Mononuclear cell (primary cell): ENCODE data around the gene ASB11. TPM values are rescaled to one million over a fixed set of nuclear protein-coding genes. Genes with fewer than 3 reads are reported as not detected.
"Not testable (repeated sequence)": the region's sequence is repeated elsewhere in the genome, so short reads cannot be mapped to it uniquely, and the experiment has no call there.

Experiments
- H3K27me3 ChIP-seq: 2 replicates; pipeline ENCODE4 v1.6.0; 2011; ENCODE audit warnings: low read length, control low read depth; ENCODE audit not compliant: insufficient read depth
- H3K4me1 ChIP-seq: 2 replicates; pipeline ENCODE4 v1.5.1; 2011; ENCODE audit warnings: mild to moderate bottlenecking, low read length, control low read depth; ENCODE audit not compliant: insufficient read depth
- H3K4me3 ChIP-seq: 2 replicates; pipeline ENCODE4 v1.5.1; 2011; ENCODE audit warnings: mild to moderate bottlenecking, low read length, moderate library complexity
- H3K9me3 ChIP-seq: 2 replicates; pipeline ENCODE4 v1.5.1; 2011; ENCODE audit warnings: low read depth, mild to moderate bottlenecking, control low read depth, low read length
- total RNA-seq: library from RNA; depleted of rRNA; stranded (reverse); fragments of >200 nt; gene quantifications from one replicate; pipeline ENCODE4 v1.2.3, GENCODE V29; 2012

The ASB11 gene
- total RNA-seq, 1 donor: not detected

DNA sequence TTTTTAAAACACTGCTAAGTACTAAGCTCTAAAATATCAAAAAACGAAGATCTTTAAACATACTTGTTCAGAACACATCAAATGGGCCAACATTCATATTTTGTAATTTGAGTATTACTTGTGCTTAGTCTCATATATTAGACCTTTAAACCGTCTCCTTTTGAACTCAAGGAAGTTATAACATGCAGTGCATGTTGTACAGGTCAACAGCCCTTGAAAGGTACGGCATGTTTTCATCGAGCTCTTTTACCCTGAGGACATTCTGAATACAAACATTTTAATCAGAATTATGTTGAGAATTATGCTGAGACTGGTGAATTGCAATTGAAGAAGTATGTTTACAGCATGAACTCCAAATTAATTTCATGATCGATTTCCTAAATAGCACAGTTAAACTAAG, 7.0 kb upstream of the ASB11 start:
- no peaks in the 10 kb centered on the region for H3K9me3 ChIP-seq
- H3K4me1 ChIP-seq: peaks cover 8% of the 10 kb centered on the region
- H3K27me3 ChIP-seq: no peaks in the 10 kb centered on the region
- no peak overlapping the region for H3K4me3 ChIP-seq

DNA sequence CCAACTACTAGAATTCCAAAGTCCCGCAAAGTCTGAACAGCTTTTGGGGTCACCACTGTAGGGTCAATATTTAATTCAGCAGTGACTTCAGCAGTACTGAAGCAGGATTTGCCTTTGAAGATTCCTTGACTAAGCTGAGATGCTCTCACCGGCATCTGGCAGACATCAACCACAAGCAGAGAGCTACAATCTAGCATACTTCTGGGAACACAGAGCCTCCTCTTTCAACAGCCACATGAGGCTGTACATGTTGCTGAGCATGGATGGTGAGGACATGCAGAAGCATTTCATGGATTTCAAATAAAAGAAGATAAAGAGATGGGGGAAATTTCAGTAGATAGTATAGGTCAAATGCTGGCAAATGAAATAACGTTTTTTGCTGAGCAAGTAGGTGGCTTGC, 6.6 kb upstream of the ASB11 start:
- H3K4me3 ChIP-seq: no peak overlapping the region
- no peaks in the 10 kb centered on the region for H3K27me3 ChIP-seq
- no peaks in the 10 kb centered on the region for H3K9me3 ChIP-seq
- peaks cover 8% of the 10 kb centered on the region for H3K4me1 ChIP-seq

DNA sequence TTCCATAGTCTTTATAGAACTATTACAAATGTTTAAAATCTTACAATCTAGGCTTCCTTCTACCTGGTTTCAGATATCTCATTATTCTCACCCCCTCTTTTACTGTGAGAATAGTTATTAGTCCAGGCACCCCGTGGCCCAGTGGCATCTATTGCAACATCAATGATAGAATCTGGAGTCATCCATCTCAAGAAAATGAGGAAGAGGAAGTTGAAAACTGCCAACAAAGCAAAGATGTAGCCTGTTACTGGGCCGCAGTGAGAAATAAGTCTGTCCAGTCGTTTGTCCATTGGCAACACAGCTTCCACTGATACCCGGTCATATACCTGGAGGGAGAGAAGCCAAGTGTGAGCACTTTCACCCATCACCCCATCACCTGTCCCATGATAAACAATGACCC, 6.0 kb upstream of the ASB11 start:
- H3K4me1 ChIP-seq: peaks cover 8% of the 10 kb centered on the region
- no peaks in the 10 kb centered on the region for H3K27me3 ChIP-seq
- H3K9me3 ChIP-seq: no peaks in the 10 kb centered on the region
- H3K4me3 ChIP-seq: no peak overlapping the region

DNA sequence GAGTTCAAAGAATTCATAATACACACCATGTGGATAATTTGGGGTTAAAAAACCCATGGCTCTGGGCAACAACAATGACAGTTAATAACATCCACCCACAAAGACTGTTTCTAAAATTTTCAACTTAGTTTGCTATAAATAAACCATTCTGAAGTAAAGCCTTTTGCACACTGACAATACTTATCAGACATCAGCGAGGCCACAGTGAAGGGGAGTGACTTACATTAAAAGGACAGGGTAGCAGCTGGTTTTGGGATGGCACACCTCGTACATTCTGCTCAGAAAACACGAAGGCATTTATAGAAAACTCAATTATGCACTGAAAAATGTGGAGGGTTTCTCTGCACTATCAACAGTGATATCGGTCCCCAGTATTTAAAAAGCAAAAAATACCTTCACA, 4.9 kb upstream of the ASB11 start:
- Histone ChIP-seq H3K4me1 (peaks cover 8% of the 10 kb centered on the region), H3K27me3 (no peaks in the 10 kb centered on the region), H3K9me3 (no peaks in the 10 kb centered on the region), H3K4me3 (no peak overlapping the region)

GRCh38 chrX:15319075-15319474, 3.6 kb upstream of the ASB11 start:
- Histone ChIP-seq H3K4me3 (no peak overlapping the region), H3K9me3 (no peaks in the 10 kb centered on the region), H3K27me3 (no peaks in the 10 kb centered on the region), H3K4me1 (peaks cover 8% of the 10 kb centered on the region)

DNA sequence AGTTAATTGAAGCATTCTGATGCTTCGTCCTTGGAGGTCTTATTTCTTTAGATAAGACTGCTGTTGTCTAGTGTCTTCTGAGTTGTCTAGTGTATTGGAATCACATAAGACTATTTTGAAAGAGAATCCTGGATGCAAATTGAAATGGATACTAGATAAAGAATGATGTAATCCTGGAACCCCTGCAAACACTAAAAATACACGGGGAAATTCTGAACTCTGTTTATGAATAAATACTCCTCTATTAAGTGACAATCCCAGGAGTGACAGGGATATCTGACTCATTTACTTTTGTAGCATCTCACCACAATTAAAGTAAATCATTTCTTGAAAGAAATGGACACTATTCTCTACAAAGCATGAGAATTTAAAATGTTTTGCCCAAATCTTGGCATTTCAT, 968 bp downstream of the ASB11 start:
- H3K27me3 ChIP-seq: no peaks in the 10 kb centered on the region
- no peaks in the 10 kb centered on the region for H3K9me3 ChIP-seq
- no peak overlapping the region for H3K4me3 ChIP-seq
- no peaks in the 10 kb centered on the region for H3K4me1 ChIP-seq

- Histone ChIP-seq H3K9me3 (no peaks in the 10 kb centered on the region), H3K4me3 (no peak overlapping the region), H3K27me3 (no peaks in the 10 kb centered on the region), H3K4me1 (no peaks in the 10 kb centered on the region)
Measured at GRCh38 chrX:15311119-15311518, 4.3 kb downstream of the ASB11 start.

GRCh38 chrX:15310117-15310516, 5.3 kb downstream of the ASB11 start:
- Histone ChIP-seq H3K4me3 (no peak overlapping the region), H3K4me1 (no peaks in the 10 kb centered on the region), H3K9me3 (no peaks in the 10 kb centered on the region), H3K27me3 (no peaks in the 10 kb centered on the region)

DNA sequence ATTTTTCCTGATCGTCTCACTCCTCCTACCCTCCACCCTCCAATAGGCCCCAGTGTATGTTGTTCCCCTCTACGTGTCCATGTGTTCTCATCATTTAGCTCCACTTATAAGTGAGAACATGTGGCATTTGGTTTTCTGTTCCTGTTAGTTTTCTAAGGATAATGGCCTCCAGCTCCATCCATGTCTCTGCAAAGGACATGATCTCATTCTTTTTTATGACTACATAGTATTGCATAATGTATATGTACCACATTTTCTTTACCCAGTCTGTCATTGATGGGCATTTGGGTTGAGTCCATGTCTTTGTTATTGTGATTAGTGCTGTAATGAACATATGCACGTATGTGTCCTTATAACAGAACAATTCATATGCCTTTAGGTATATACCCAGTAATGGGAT, 9.5 kb downstream of the ASB11 start:
- not testable (repeated sequence) for H3K9me3 ChIP-seq, H3K4me3 ChIP-seq, H3K4me1 ChIP-seq, H3K27me3 ChIP-seq

DNA sequence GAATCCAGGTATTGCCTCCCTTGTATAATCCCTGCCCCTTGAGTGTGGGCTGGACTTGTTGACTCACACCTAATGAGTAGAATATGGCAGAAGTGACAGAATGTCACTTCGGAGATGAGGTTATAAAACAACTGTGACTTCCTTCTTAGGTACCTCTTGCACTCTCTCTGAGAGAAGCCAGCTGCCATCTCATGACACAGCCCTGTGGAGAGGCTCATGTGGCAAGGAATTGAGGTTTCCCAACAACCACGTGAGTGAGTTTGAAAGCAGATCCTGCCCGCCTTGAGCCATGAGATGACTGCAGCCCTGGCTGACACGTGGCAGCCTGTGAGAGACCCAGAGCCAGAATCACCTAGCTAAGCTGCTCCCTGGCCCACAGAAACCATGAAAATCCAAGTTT, 13.5 kb downstream of the ASB11 start:
- Histone ChIP-seq H3K9me3 (no peaks in the 10 kb centered on the region), H3K27me3 (no peaks in the 10 kb centered on the region), H3K4me3 (no peak overlapping the region), H3K4me1 (peaks cover 11% of the 10 kb centered on the region)

DNA sequence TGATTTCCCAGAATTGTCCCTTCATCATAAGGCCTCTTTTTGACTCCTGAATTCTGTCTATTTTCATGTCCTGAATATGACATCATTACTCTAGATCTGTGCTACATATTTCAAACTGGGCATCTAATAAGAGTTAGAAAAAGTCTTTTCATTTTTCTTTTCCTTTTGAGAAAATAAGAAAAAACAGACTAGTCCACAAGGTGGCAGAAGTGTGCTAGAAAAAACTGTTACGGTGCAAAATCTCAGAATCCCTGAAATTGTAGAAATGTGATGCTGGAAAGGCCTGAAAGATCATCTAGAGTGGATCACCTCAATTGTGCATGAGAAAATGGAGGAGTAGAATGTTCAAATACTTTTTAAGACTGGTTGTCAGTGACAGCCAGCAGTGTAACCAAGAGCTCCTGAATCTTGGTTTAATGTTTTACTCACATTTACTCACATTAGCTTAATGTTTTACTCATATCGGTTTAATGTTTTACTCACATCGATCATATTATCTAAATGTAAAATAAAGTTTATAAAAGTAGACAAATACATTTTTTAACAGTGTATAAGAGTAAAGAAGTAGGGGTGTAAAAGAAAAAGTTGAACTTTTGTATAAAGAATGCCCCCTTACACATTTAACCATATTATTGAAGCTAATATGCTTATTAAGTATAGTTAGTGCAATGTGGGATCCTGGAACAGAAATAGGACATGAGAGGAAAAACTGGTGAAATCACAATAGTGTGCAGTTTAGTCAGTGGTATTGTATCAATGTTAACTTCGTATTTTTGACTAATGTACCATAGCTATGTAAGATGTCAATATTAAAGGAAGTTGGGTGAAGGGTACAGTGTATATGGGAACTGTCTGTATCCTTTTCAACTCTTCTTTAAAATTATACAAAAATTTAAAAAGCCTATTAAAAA, 15.2 kb downstream of the ASB11 start:
- no peaks in the 10 kb centered on the region for H3K27me3 ChIP-seq
- peaks cover 11% of the 10 kb centered on the region for H3K4me1 ChIP-seq
- H3K4me3 ChIP-seq: no peak overlapping the region
- no peaks in the 10 kb centered on the region for H3K9me3 ChIP-seq

GRCh38 chrX:15298780-15299179, 16.7 kb downstream of the ASB11 start:
- Histone ChIP-seq H3K27me3 (no peaks in the 10 kb centered on the region), H3K4me1 (peaks cover 11% of the 10 kb centered on the region), H3K4me3 (no peak overlapping the region), H3K9me3 (no peaks in the 10 kb centered on the region)

- Histone ChIP-seq H3K4me1 (peaks cover 11% of the 10 kb centered on the region), H3K4me3 (no peak overlapping the region)
Measured at GRCh38 chrX:15298201-15298600, 17.2 kb downstream of the ASB11 start.

DNA sequence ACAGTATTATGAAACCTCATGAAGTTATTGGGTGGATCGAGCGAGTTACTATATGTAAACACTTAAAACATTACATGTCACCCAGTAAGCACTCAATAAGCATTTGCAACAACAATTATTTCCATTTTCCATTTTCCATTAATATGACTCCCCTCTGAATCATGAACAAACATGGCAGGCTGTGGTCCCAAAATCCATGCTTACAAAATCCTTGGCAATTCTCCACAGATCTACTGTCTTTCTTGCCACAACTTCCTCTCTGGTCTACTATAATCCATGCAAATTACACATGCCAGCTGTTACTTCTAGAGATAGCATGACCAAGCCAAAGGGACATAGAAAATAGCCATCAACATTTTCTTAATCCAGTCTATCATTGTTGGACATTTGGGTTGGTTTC, 22.0 kb downstream of the ASB11 start:
- H3K27me3 ChIP-seq: no peaks in the 10 kb centered on the region
- no peaks in the 10 kb centered on the region for H3K9me3 ChIP-seq
- peaks cover 7% of the 10 kb centered on the region for H3K4me1 ChIP-seq
- H3K4me3 ChIP-seq: no peak overlapping the region

More at GRCh38 chrX:15298201-15298600, 17.2 kb downstream of the ASB11 start:
- H3K27me3 ChIP-seq: no peaks in the 10 kb centered on the region
- no peaks in the 10 kb centered on the region for H3K9me3 ChIP-seq

- H3K4me1 ChIP-seq: peaks cover under 1% of the 10 kb centered on the region
- H3K9me3 ChIP-seq: no peaks in the 10 kb centered on the region
- no peak overlapping the region for H3K4me3 ChIP-seq
- no peaks in the 10 kb centered on the region for H3K27me3 ChIP-seq
Measured at GRCh38 chrX:15292861-15293260, 22.6 kb downstream of the ASB11 start.

GRCh38 chrX:15277604-15278003, 37.8 kb downstream of the ASB11 start:
- no peaks in the 10 kb centered on the region for H3K27me3 ChIP-seq
- no peak overlapping the region for H3K4me3 ChIP-seq
- no peaks in the 10 kb centered on the region for H3K4me1 ChIP-seq
- no peaks in the 10 kb centered on the region for H3K9me3 ChIP-seq
